ENCODE results near the gene RTL10.

Gene RTL10, protein sequence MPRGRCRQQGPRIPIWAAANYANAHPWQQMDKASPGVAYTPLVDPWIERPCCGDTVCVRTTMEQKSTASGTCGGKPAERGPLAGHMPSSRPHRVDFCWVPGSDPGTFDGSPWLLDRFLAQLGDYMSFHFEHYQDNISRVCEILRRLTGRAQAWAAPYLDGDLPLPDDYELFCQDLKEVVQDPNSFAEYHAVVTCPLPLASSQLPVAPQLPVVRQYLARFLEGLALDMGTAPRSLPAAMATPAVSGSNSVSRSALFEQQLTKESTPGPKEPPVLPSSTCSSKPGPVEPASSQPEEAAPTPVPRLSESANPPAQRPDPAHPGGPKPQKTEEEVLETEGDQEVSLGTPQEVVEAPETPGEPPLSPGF

DNA sequence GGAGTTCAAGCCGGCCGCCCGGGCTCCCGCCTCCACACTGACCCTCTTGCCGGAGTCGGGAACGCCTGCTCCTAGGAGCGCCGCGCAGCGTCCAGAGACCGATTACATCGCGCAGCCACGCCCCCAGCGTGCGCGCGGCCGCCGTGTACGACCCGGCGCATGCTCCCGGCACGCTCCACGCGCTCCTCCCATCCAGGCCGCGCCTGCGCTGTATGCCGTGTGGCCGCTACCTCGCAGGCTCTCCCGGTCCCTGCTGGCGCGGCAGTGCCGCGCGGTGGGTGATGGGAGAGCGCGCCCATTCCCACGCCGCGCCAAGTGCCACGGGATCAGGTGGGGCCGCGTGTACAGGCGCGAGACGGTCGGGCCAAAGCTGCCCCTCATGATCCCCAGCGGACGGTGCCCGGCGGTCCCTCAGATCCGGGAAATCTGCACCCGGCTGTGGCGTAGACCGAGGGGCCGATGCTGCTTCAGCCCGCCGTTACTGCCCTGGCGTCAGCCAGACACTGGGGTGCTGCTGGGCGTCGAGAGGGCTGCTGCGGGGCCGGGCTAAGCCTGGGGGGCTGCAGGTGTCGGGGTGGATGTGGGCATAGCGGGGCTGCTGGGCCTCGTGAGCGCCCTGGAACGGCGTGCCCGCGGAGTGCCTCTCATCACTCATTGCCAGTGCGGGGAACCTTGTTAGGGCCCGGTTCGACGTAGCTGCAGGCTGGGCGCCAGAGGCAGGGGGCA, at the start of gene RTL10, which contains the start of gene GNB1L:
TSS of gene RTL10 (minus strand) at position 97 of the 726 bp plus-strand sequence. CDS start 2,613 bp downstream, outside the sequence.
TSS of gene GNB1L (minus strand) at position 97 of the 726 bp plus-strand sequence. CDS start 33,519 bp downstream, outside the sequence.
- in situ Hi-C loops (cut with MboI; ENCODE audit: low sequenced_read_pairs) = no loop called here

DNA sequence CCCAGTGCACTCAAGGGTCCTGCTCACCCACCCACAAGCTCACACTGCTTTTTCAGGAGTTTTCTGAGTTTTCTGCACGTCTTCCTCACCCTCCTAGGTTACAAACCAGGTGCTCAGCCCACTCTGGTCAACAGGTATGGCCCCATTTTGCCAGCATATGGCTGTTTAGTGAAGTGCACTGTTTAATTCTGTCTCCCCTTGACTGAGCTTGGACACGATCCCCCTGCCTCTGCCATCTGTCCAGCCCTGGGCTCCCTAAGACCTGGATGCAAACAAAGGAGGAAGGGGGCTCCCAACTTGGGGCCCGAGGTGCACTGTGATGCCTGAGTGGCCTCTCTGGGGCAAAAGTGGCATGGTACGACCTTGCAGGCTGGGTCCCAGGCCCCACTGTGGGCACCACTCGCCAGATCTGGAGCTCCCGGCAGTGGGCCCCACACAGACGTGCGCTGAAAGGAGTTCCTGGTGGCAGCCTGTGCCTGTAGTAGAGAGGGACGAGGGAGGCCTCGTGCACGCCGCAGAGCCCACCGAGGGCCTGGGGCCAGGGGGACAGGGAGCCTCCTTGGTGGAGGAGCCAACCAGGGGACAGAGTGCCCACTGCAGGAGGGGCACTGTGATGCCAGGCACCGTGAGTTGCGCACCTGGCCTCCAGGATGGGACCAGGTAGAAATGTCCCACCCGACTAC, 49.6 kb upstream of the RTL10 start:
- in situ Hi-C loops (cut with MboI; ENCODE audit: low sequenced_read_pairs) = no loop called here

DNA sequence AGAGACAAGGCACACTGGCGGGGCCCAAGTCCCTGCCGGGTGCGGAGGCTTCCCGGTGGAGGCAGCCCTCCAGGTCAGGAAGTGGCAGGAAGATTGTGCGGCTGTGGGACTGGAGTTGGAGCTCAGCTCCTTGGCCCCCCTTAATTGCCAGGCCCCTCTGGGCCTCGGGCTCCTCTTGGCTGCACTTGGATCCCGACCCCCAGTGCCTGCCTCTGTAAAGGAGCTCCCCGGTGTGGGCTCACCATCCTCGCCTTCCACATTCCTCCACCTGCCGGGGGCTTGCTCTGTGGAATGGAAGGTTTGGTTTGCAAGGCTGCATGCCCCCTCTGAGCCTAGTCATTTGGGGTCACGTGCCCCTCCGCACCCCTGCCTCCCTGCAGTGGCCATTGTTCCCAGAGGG, 48.8 kb upstream of the RTL10 start:
- in situ Hi-C loops (cut with MboI; ENCODE audit: low sequenced_read_pairs) = no loop called here

DNA sequence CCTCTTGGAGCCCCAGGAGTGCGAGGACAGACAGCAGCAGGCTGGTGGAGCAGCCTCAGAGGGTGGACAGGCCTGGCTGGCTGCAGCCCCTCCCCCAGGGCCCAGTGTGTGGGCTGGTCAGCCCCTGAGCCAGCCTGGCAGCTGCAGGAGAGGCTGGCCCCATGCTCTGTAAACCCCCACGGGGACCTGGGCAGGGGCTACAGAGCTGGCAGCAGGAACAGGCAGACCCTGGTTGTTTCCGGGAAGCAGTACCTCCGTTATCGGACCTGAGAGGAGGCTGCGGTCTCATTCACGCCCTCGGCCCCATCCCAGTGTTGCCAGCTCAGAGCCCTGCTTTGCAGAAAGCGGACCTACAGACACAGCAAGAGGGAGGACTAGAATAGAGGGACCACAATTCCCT, 48.4 kb upstream of the RTL10 start:
- in situ Hi-C loops (cut with MboI; ENCODE audit: low sequenced_read_pairs) = no loop called here

DNA sequence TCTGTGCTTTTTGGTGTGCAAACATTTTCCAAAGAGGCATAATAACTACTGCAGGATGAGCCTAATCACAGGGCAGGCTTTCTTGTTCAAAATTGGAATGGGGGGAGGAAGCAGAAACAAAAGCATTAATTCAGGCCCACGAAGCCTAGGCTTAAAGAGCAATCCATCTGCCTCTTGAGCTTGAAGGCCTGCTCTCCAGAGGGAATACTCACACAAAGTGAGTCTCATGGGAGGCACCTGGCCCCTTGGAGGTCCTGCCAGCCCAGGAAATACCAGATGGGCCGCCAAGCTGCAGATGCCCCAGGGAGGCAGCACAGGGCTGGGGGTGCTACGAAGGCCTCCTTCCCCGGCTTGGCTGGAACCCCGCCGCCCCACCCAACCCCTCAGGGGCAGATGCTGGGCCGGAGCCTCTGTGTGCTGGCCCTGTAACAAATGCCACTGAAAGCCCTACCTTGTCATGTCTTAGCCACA, 47.6 kb upstream of the RTL10 start:
- in situ Hi-C loops (cut with MboI; ENCODE audit: low sequenced_read_pairs) = no loop called here

DNA sequence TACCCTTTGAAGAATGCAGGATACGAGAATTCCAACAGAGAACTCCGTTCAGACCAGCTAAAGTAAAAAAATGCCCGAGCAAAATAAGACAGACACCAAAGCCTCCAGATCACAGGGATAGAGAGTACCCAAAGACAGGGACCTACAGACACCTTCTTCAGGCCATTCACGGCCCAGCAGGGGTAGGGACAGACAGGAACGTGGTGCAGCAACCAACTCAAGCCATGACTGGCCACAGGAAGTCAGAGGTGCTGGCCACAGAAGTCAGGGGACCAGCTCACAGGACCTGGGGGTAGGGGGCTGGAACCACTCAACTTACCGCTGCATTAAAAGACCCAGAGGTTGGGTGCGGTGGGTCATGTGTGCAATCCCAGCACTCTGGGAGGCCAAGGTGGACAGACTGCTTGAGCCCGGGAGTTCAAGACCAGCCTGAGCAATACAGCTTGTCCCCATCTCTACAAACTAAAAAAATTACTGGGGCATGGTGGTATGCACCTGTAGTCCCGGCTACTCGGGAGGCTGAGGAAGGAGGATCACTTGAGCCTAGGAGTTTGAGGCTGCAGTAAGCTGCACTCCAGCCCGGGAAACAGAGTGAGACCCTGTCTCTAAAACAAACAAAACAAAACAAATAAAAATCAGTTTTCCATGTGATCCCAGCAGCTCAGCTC, 47.0 kb upstream of the RTL10 start:
- in situ Hi-C loops (cut with MboI; ENCODE audit: low sequenced_read_pairs) = no loop called here

DNA sequence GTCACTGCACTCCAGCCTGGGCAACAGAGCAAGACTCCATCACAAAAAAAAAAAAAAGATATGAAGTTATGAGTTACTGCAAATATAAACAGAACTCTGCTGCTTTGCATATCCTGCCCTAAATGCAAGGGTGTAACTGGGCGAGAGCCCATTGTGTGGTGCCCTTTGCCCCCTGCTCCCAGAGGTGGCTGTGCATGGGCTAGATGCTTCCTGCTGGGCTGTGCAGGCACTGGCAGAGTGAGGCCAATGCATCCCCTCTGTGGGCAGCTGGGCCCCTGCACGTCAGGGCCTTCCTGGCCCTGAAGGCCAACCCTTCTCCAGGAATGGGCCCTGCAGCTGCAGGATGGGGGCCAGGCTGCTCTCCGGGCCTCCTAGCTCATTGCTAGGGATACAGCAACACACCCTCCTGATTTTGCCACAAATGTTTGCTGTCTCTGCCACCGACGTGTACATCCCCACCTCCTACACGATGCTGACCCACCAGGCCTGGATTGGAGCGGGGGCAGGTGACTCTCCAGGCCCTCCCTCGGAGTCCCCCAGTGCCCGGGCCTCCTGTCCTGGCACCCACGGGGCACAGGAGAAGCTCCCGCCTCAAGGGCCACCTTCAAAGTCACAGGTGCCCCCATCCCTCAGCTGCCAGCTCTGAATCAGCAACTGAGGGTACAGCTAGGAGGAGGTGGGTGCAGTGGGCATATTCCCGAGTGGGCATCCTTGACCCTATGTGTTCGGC, 46.2 kb upstream of the RTL10 start:
- in situ Hi-C loops (cut with MboI; ENCODE audit: low sequenced_read_pairs) = no loop called here

DNA sequence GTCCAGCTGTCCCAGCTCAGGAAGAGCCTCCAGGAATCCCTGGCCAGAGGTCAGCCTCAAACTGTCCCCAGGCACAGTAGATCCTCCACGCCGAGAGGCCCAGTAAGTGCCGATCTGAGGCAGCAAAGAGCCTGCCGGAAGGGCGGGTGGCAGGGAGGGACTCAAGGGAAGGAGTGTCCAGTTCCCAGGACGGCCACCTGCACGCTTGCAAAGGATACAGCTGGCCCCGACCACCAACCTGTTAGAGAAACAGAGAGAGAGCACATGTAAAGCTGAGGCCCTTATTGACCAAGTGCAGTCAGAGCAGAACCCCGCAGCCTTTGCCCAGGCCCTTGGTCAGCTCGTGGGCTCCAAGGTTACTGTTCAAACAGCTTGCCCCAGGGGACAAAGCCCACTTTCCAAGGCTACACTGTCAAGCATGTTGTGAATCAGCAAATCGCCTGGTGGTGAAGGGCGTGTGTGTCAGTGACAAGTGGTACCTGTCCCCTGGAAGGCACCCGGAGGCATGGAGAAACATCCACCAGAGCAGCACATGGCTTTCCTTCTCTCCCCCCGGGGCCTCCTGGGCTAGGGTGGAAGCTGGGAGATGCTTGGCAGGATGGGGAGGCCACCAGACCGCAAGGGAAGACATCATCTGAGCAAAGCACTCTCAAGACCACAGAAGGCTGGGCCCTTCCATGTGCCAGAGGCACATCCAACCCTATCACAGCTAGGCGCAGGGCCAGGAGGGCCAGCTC, 44.3 kb upstream of the RTL10 start:
- in situ Hi-C loops (cut with MboI; ENCODE audit: low sequenced_read_pairs) = no loop called here

DNA sequence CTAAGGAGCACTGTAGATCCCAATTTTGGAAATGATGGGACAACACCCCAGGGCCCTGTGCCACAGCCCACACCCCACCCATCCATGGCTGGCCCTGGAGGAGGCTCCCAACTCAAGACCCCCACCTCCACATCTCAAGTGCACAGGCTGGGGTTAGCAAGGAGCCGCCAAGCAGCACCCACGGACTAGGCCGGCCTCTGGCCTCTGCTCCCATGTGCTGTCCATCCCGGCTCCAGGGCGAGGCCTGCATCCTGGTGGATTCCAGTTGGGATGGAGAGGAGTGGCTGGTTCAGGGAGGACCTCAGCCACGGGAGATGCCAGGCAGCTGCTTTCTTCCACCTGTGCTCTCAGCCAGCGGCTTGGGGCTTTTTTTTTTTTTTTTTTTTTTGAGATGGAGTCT, 43.5 kb upstream of the RTL10 start:
- in situ Hi-C loops (cut with MboI; ENCODE audit: low sequenced_read_pairs) = no loop called here

DNA sequence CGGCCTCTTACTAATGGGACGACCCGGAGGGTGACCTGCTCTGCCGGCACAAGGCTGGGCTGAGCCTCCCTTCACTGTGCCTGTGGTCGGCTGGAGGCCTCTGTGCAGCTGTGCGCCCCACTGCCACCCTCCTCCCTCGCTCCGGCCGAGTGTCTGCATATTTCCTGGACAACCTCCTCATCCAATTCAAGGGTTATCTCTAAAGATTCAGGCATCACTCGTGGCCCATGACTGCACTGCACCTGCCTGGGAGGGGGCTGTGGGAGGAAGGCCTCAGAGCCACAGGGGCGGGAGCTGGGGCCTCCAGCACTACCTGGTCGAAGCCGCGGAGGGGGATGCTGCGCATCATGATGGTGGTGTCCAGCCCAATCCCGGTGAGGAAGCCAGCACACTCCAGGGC, 43.1 kb upstream of the RTL10 start:
- in situ Hi-C loops (cut with MboI; ENCODE audit: low sequenced_read_pairs) = no loop called here

DNA sequence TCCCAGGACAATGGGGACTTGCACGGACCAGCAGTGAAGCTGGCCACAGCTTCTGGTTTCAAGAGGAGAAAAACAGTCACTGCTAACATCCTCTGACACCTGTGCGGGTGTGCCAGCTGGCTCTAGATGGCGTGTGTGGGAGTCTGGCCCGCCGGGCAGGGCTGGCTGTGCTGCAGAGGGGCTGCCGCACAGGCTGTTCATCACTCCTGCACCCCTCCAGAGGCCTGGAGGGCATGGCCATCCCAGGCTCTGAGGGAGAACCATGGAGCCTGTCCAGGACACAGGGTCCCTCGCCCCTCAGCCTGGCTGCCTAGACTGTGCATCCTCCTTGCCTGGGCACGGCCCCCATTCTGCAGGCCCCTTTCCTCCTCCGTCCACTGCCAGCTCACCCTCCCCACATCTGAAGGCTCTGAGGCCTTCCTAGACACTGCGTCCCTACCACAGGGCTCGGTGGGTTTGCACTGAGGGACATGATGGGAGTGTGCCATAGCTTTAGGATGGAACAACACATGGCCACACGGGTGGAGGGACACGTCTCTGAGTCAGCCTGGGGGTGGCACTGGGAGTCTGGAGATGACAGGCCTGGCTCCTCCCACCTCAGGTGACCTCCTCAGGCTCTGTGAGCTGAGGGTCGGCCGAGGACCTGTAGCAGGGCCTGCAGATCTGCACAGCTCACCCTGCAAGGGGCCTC, 42.1 kb upstream of the RTL10 start:
- in situ Hi-C loops (cut with MboI; ENCODE audit: low sequenced_read_pairs) = no loop called here

DNA sequence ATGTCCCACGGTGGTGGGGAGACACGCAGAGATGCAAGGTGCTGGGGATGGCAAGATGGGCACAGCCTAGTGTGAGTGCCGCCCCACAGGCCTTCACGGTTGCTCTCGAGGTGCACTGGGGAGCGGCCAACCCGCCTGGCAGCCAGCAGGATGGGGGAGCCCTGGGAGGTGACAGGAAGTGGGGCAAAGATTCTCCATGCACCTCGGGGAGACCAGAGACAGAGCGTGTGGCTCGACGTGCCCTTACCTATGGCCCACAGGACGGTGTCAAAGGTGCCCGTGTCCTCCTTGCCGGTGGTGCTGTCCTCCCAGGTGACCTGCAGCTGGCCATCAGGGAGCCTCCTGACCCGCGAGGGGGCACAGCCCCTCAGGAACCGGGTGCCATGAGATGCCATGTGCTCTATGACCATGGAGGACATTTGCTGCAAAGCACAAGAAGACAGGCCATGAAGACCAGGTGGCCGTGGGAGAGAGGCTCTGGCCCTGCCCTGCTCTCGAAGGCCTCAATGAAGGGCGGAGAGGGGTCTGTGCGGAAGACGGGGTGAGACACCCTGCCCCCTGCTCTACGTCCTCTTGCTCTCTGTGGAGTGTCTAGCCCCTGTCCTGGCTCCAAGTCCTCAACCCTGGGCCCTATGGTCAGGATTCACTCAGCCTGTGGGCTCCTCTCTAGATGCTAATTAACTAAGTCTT, 40.6 kb upstream of the RTL10 start:
- in situ Hi-C loops (cut with MboI; ENCODE audit: low sequenced_read_pairs) = no loop called here

DNA sequence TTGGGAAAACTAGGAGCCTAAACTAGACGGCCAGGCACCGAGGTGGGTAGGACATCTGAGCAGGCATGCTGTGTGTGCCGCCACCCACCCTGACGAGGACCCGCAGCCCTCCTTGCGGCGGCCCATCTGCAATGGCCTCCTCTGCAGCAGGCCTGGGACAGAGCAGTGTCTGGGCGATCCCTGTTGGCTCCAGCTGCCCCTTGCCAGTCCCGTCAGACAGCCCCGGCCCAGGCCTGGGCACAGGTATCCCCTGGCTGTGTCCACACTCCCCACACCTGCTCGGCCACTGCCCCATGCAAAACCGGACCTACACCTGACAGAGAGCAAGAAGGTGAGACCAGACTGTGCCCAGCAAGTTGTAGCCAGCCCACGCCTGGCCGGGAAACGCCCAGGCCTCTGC, 38.7 kb upstream of the RTL10 start:
- in situ Hi-C loops (cut with MboI; ENCODE audit: low sequenced_read_pairs) = no loop called here

DNA sequence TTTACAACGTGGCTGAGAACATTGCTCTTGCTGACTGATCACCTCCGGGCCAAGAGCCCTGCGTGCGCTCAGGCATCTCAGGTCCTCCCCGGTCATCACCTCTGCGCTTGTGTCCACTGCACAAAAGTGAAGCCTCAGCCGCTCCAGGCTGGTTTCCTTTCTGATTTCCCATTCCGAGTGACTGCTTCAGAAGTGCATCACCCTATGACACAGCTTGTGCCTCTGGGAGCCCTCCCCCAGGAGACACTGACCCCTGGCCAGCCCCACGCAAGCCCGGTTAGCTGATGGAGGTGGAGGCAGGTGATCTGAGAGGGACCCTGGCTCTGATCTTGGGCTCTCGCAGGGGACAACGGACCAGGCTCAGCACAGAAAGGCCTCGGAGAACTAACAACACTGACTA, 38.3 kb upstream of the RTL10 start:
- in situ Hi-C loops (cut with MboI; ENCODE audit: low sequenced_read_pairs) = no loop called here

DNA sequence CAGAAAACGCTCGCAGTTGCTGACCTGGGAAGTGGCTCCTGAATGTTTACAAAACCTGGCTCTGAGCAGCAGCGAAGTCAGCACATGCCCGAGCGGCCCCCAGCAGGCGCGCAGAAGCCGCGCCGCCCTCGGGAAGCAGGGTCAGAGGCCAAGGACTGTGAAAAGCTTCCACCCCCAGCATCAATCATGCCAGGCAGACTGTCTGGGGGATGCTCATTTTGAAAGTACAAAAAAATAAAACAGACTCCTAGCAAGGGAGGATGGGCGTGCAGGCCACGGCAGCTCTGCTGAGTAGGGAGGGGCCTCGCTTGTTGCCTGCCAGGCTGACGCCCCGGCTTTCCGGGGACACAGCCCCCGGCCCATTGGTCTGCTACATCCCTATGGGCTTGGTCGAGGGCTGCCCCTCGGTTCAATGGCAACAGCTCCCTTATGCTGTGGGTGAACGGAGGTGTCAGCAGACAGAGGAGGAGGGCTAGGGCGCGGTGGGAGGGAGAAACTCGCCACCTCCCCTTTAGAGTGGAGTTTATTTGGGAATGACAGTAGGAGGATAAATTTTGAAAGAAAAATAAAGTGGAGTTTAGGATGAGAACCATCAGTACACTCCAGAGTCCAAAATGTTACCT, 37.7 kb upstream of the RTL10 start:
- in situ Hi-C loops (cut with MboI; ENCODE audit: low sequenced_read_pairs) = no loop called here

DNA sequence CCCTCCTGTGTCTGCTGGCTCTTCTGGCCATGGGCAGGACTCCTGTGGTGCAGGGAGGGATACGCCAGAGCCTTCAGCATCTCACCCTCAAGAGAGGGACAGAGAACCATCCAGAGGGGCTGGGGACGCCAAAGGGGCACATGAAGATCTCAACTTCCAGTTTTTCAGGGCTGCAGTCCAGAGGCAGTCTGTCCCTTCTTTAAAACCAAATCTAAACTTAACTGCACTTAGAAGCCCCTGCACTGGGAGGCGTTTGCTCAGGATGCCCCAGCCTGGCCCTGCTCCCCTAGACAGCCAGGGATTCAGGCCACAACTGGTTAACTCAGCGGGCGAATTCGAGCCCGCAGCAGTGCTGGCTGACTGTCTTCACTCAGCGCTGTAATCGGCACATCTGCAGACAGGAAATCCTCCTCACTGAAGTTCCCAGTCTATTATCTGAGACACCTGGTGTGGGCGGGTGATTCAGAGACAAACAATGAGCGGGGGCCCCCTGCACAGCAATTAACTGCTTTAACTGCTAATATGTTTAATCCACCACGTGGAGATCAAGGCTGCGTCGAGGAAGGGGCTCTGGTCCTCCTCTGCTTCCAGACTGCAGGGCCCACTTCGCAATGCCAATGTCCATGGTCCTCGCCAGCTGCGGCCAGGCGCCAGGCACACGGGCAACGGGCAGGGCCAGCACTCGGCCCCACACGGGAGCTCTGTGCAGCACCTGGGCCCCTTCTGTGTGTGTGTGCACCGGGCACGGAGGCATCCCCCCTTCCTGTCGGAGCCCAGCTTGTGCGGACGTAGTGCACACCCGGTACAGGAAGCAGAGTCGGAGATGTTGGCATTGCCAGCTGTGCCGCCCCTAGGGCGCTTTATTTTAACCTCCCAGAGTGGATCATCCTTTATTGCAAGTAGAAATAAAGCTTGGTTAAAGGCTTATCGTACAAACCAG, 36.9 kb upstream of the RTL10 start:
- in situ Hi-C loops (cut with MboI; ENCODE audit: low sequenced_read_pairs) = no loop called here
